K562 (cell line): ENCODE measurements around the gene ARHGEF7. TPM values are rescaled to one million over a fixed set of nuclear protein-coding genes. Genes with fewer than 3 reads are reported as not detected.

Source experiments
- ATAC-seq: fragments of 200-7000 bp; cut with Tn5 transposase; 3 replicates; pipeline ENCODE4 v1.9.1; 2020; ENCODE audit warnings: moderate library complexity
- BruUV-seq: library from RNA; stranded (reverse); fragments of 400-500 nt; replicated peaks from 2 replicates; lab custom pipeline; 2021; lab: Mats Ljungman, UMichigan
- CTCF ChIA-PET: fragments of 300-600 bp; formaldehyde crosslinking; extraction: SDS; loops from one replicate; lab custom pipeline; 2021; ENCODE audit warnings: low intra/inter-chr PET ratio; lab: Yijun Ruan, JAX
- POLR2A ChIA-PET: fragments of 300-600, 350-650 bp; sonication (Branson Sonifier 250); formaldehyde crosslinking; extraction: SDS; loops from one replicate; lab custom pipeline; 2021; ENCODE audit warnings: antibody characterized with exemption, inconsistent platforms; lab: Yijun Ruan, JAX
- DNase-seq, 4 experiments: peaks; one replicate each; pipeline versions ENCODE4 v3.0.0 to v3.0.0-alpha.2; 2011 to 2018; ENCODE audit warnings: low spot score in 3 of 4, mixed read lengths in 3 of 4; ENCODE audit errors: extremely low read depth in 1 of 4
- FAIRE-seq: peaks from 2 replicates; lab custom pipeline; 2011; peaks lifted over from hg19 to GRCh38; lab: Jason Lieb, UNC
- H2AFZ ChIP-seq: 2 replicates; pipeline ENCODE4 v1.6.0; 2011; ENCODE audit warnings: low read depth, low read length, control low read depth, inconsistent platforms
- H3K27ac ChIP-seq: fragments of 200-600 bp; 3 replicates; pipeline ENCODE4 v1.8.0; 2011; ENCODE audit warnings: low read depth, mild to moderate bottlenecking, control low read depth, inconsistent platforms, low read length, moderate library complexity, mixed read lengths; ENCODE audit errors: extremely low read depth
- H3K27me3 ChIP-seq, 2 experiments: fragments of 300-600 bp in 1 of 2; 2 replicates in 1 of 2; 3 replicates in 1 of 2; pipeline versions ENCODE4 v1.6.0 to v1.8.0; 2011; ENCODE audit warnings: inconsistent platforms in 2 of 2, low read length in 2 of 2, mild to moderate bottlenecking in 1 of 2, mixed read lengths in 1 of 2, moderate library complexity in 1 of 2; ENCODE audit not compliant: control insufficient read depth in 2 of 2, insufficient read depth in 2 of 2
- H3K36me3 ChIP-seq: fragments of 300-600 bp; 3 replicates; pipeline ENCODE4 v1.8.0; 2011; ENCODE audit warnings: mild to moderate bottlenecking, low read length, inconsistent platforms; ENCODE audit not compliant: control insufficient read depth, insufficient read depth
- H3K4me1 ChIP-seq, 2 experiments: fragments of 200-600 bp in 1 of 2; replicated peaks in 1 of 2; 2 replicates in 1 of 2; 3 replicates in 1 of 2; pipeline versions ENCODE4 v1.5.1 to v1.8.0; 2011; ENCODE audit warnings: inconsistent platforms in 2 of 2, low read length in 2 of 2, mild to moderate bottlenecking in 1 of 2, mixed read lengths in 1 of 2, moderate library complexity in 1 of 2; ENCODE audit not compliant: control insufficient read depth in 2 of 2, insufficient read depth in 2 of 2
- H3K4me2 ChIP-seq: 2 replicates; pipeline ENCODE4 v1.6.1; 2011; ENCODE audit warnings: low read length, control low read depth, inconsistent platforms, mixed read lengths; ENCODE audit not compliant: insufficient read depth
- H3K4me3 ChIP-seq: fragments of 200-600 bp; sonication (generic), shearing (Covaris generic); 2 replicates; pipeline ENCODE4 v1.5.1; 2016; ENCODE audit warnings: control low read depth, inconsistent platforms
- H3K79me2 ChIP-seq: fragments of 200-600 bp; 3 replicates; pipeline ENCODE4 v1.8.0; 2011; ENCODE audit warnings: low read length, inconsistent platforms; ENCODE audit not compliant: control insufficient read depth, insufficient read depth
- H3K9ac ChIP-seq, 2 experiments: 2 replicates each; pipeline versions ENCODE4 v1.6.0 to v1.6.1; 2011; ENCODE audit warnings: low read depth in 2 of 2, low read length in 2 of 2, control low read depth in 1 of 2, inconsistent platforms in 1 of 2, mild to moderate bottlenecking in 1 of 2, mixed read lengths in 1 of 2; ENCODE audit not compliant: insufficient read depth in 1 of 2
- H3K9me1 ChIP-seq: one replicate; pipeline ENCODE4 v1.6.0; 2011; ENCODE audit warnings: inconsistent platforms, mild to moderate bottlenecking, low read length, moderate library complexity; ENCODE audit not compliant: control insufficient read depth, insufficient read depth
- H3K9me3 ChIP-seq: replicated peaks from 2 replicates; pipeline ENCODE4 v1.5.1; 2011; ENCODE audit warnings: low read depth, low read length, inconsistent platforms; ENCODE audit not compliant: control insufficient read depth, insufficient read depth
- H4K20me1 ChIP-seq: replicated peaks from 2 replicates; pipeline ENCODE4 v1.6.1; 2011; ENCODE audit warnings: low read length, inconsistent platforms, mixed read lengths; ENCODE audit not compliant: control insufficient read depth, insufficient read depth
- ARID1B ChIP-seq: fragments of 450-650 bp; IDR thresholded peaks from 2 replicates; pipeline ENCODE4 v1.6.1; 2016; ENCODE audit warnings: antibody characterized with exemption, mild to moderate bottlenecking, inconsistent platforms
- BHLHE40 ChIP-seq: IDR thresholded peaks from 2 replicates; pipeline ENCODE4 v1.6.1; 2011; ENCODE audit warnings: low read length, improper control_type of control experiment
- CLOCK ChIP-seq: fragments of 250-450 bp; sonication (Bioruptor Pico); IDR thresholded peaks from 2 replicates; pipeline ENCODE4 v1.4.0; 2020; ENCODE audit warnings: mild to moderate bottlenecking, moderate library complexity, borderline replicate concordance
- CREB5 ChIP-seq: fragments of 250-450 bp; sonication (Bioruptor Pico); IDR thresholded peaks from 2 replicates; pipeline ENCODE4 v1.5.0; 2020; ENCODE audit warnings: mild to moderate bottlenecking
- DDX20 ChIP-seq: fragments of 450-650 bp; IDR thresholded peaks from 2 replicates; pipeline ENCODE4 v1.6.1; 2016; ENCODE audit warnings: missing genetic modification characterization, low read depth, mild to moderate bottlenecking, missing compliant biosample characterization, moderate library complexity
- DLX4 ChIP-seq: fragments of 250-450 bp; sonication (Bioruptor Pico); IDR thresholded peaks from 2 replicates; pipeline ENCODE4 v1.6.1; 2021; ENCODE audit warnings: mild to moderate bottlenecking
- ELF4 ChIP-seq: fragments of 450-650 bp; formaldehyde crosslinking; IDR thresholded peaks from 2 replicates; pipeline ENCODE4 v1.4.0; 2022; ENCODE audit warnings: missing genetic modification characterization
- GTF2F1 ChIP-seq: IDR thresholded peaks from 2 replicates; pipeline ENCODE4 v1.6.1; 2011; ENCODE audit warnings: low read depth, low read length, improper control_type of control experiment
- HNRNPK ChIP-seq: fragments of 200-400 bp; formaldehyde crosslinking; IDR thresholded peaks from one replicate; pipeline ENCODE4 v1.6.1; 2018; ENCODE audit warnings: mild to moderate bottlenecking, low read depth, low read length; ENCODE audit not compliant: poor library complexity, severe bottlenecking
- MEF2D ChIP-seq: conservative IDR thresholded peaks from 2 replicates; pipeline ENCODE4 v1.6.1; 2016; ENCODE audit warnings: low read depth, missing genetic modification characterization, missing compliant biosample characterization
- RBFOX2 ChIP-seq: fragments of 200-400 bp; formaldehyde crosslinking; IDR thresholded peaks from 2 replicates; pipeline ENCODE4 v1.6.1; 2017; ENCODE audit warnings: low read depth, mild to moderate bottlenecking, low read length, moderate library complexity
- SRSF3 ChIP-seq: fragments of 200-400 bp; formaldehyde crosslinking; IDR thresholded peaks from 2 replicates; pipeline ENCODE4 v1.6.1; 2016; ENCODE audit warnings: mild to moderate bottlenecking, low read length, moderate library complexity; ENCODE audit not compliant: insufficient read depth
- TCF7 ChIP-seq: sonication (generic); IDR thresholded peaks from 2 replicates; pipeline ENCODE4 v1.6.1; 2016; ENCODE audit warnings: antibody characterized with exemption, borderline replicate concordance
- ZNF12 ChIP-seq: sonication (generic); formaldehyde crosslinking; IDR thresholded peaks from 2 replicates; pipeline ENCODE4 v1.4.0; 2020; ENCODE audit warnings: mild to moderate bottlenecking, missing genetic modification reagents
- ZNF212 ChIP-seq: fragments of 450-650 bp; formaldehyde crosslinking; IDR thresholded peaks from 2 replicates; pipeline ENCODE4 v1.4.0; 2020; ENCODE audit warnings: mild to moderate bottlenecking
- ZNF277 ChIP-seq: fragments of 250-450 bp; sonication (Bioruptor Pico); IDR thresholded peaks from 2 replicates; pipeline ENCODE4 v1.8.0; 2022; ENCODE audit warnings: inconsistent platforms, mild to moderate bottlenecking, moderate library complexity, borderline replicate concordance
- ZNF324 ChIP-seq: fragments of 250-450 bp; sonication (Bioruptor Pico); IDR thresholded peaks from 2 replicates; pipeline ENCODE4 v1.4.0; 2020; ENCODE audit warnings: mild to moderate bottlenecking
- ZNF436 ChIP-seq: fragments of 250-450, 450-650 bp; sonication (Bioruptor Pico); formaldehyde crosslinking; IDR thresholded peaks from 2 replicates; pipeline ENCODE4 v1.7.0; 2020; ENCODE audit warnings: mild to moderate bottlenecking
- ZNF766 ChIP-seq: fragments of 200-800 bp; sonication (Bioruptor generic); conservative IDR thresholded peaks from 2 replicates; pipeline ENCODE4 v1.6.1; 2016; ENCODE audit warnings: missing genetic modification characterization, missing compliant biosample characterization
- WGBS: fragments of 100-300 bp; shearing (Covaris generic); methylation state at CpG from one replicate; pipeline ENCODE4 v1.1.6; 2016; ENCODE audit warnings: low coverage, mixed read lengths; ENCODE audit not compliant: insufficient coverage; ENCODE audit errors: missing lambda C conversion rate; 5-methylcytosine and 5-hydroxymethylcytosine counted together
- in situ Hi-C: fragments of 300-500 bp; cut with MboI; formaldehyde crosslinking; loops from 4 replicates; pipeline ENCODE4 v1.15.0; 2018; ENCODE audit warnings: inconsistent platforms, mixed read lengths
- intact Hi-C: fragments of 100-400 bp; cut with micrococcal nuclease; formaldehyde crosslinking; loops from 2 replicates; pipeline ENCODE4 v1.14.2; 2022
- polyA plus RNA-seq, 8 experiments: library from polyadenylated mRNA; depleted of rRNA in 4 of 8; stranded (reverse) in 5 of 8; unstranded in 3 of 8; fragments of >200 nt; fragmentation: Nextera tagmentation in 2 of 8; fragmentation: Illumina TruSeq in 1 of 8; extraction: Ambion mirVana in 2 of 8; extraction: Trizol in 1 of 8; gene quantifications; 2 replicates each; pipeline versions ENCODE4 v1.2.1 to v1.2.3, GENCODE V29; 2011 to 2014; ENCODE audit warnings: inconsistent platforms in 1 of 8, missing spikeins in 1 of 8
- total RNA-seq, 7 experiments: library from RNA; depleted of rRNA in 6 of 7; stranded (reverse); fragments of >200 nt in 6 of 7; fragmentation: Illumina TruSeq in 2 of 7; extraction: Trizol in 2 of 7; gene quantifications; 2 replicates each; pipeline versions ENCODE4 v1.2.1 to v1.2.3, GENCODE V29; 2011 to 2021; ENCODE audit warnings: low replicate concordance in 1 of 7

ARHGEF7 gene
- total and polyA plus RNA-seq, 9 of the 15 experiments (the other 6 are each of a cell fraction or from before 2014, with no cell fraction given) = 2.1 to 26.8 (median 17.5) TPM

- Histone ChIP-seq H3K4me3 (no peak overlapping the region), H4K20me1 (no peaks in the 10 kb centered on the region), H2AFZ (no peak overlapping the region), H3K36me3 (no peaks in the 10 kb centered on the region), H3K27ac (no peak overlapping the region), H3K9ac (no peak overlapping the region; a peak in 1 of 4 replicates), H3K4me1 (peaks cover 0 to 6% of the 10 kb centered on the region in 2 experiments; a peak in 2 of 5 replicates), H3K27me3 (peaks cover 5 to 85% of the 10 kb centered on the region in 2 experiments), H3K9me1 (no peaks in the 10 kb centered on the region), H3K79me2 (no peaks in the 10 kb centered on the region), H3K4me2 (no peak overlapping the region), H3K9me3 (no peaks in the 10 kb centered on the region)
- BruUV-seq = no TSS peak
- 0% methylated on average over 9 of the region's 14 CpGs for WGBS
- CTCF ChIA-PET = no interaction called here
- ATAC-seq (no peak), FAIRE-seq (no peak), DNase-seq (no peak)
- intact Hi-C loops = no loop called here
- in situ Hi-C loops = no loop called here
- POLR2A ChIA-PET = no interaction called here
- TF ChIP-seq DLX4 (CRISPR knock-in tag) (no peak), CREB5 (CRISPR knock-in tag) (no peak), RBFOX2 (no peak), ZNF436 (CRISPR knock-in tag) (no peak), CLOCK (CRISPR knock-in tag) (no peak), TCF7 (no peak), ZNF12 (CRISPR knock-in tag) (no peak), ZNF212 (no peak), ZNF277 (CRISPR knock-in tag) (no peak), DDX20 (tag) (no peak), ELF4 (no peak), ARID1B (no peak), MEF2D (tag) (no peak), HNRNPK (no peak), ZNF324 (CRISPR knock-in tag) (no peak), ZNF766 (CRISPR knock-in tag) (no peak), BHLHE40 (no peak), SRSF3 (no peak), GTF2F1 (no peak)
These were observed 208.4 kb downstream of the ARHGEF7 start for GRCh38 chr13:111323549-111323948.
